NK-92 (cell line): ENCODE measurements around the gene MED23.
"Not testable (repeated sequence)": the region's sequence is repeated elsewhere in the genome, so short reads cannot be mapped to it uniquely, and the experiment has no call there.

Experiments
- DNase-seq: peaks from one replicate; lab custom pipeline; 2025; ENCODE audit not compliant: unreplicated experiment; lab: John Stamatoyannopoulos, UW

The MED23 gene

GRCh38 chr6:131575834-131576478, 52.1 kb downstream of the MED23 start:
- no peak for DNase-seq

GRCh38 chr6:131574686-131575085, 53.4 kb downstream of the MED23 start:
- DNase-seq, result no peak

- DNase-seq, result no peak
These were observed 53.9 kb downstream of the MED23 start for GRCh38 chr6:131574133-131574532.

GRCh38 chr6:131572686-131573415, 55.2 kb downstream of the MED23 start, which contains the start of gene ARG1:
Gene ARG1, plus strand, starts transcription at chr6:131573226. Its CDS starts 57 bp downstream, at chr6:131573283.
- DNase-seq, result no peak

GRCh38 chr6:131568726-131569125, 59.3 kb downstream of the MED23 start:
- no peak for DNase-seq

DNA sequence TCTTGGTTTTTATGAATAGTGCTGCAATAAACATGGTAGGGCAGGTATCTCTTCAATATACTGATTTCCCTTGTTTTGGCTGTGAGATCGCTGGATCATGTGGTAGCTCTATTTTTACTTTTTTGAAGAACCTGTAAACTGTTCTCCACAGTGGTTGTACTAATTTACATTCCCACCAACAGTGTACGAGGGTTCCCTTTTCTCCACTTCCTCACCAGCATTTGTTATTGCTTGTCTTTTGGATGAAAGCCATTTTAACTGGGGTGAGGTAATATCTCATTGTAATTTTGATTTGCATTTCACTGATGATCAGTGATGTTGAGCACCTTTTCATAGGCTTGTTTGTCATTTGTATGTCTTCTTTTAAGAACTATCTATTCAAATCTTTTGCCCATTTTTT, 63.0 kb downstream of the MED23 start:
- no peak for DNase-seq

- no peak for DNase-seq
These were observed 65.9 kb downstream of the MED23 start for GRCh38 chr6:131561925-131562707.

DNA sequence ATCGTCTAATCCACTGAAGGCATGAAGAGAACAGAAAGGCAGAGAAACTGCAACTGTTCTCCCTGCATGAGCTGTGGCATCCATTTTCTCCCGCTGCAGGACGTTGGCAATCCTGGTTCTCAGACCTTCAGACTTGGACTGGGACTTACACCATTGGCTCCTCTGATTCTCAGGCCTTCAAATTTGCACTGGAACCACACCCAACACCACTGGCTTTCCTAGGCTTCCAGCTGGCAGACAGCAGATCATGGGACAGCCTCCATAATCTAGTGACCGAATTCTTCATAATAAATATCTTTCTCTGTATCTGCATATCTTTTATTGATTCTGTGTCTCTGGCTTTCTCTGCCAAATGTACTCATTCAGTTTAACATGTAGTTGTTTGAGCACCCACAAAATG, 69.1 kb downstream of the MED23 start:
- no peak for DNase-seq

- no peak for DNase-seq
These were observed 72.0 kb downstream of the MED23 start for GRCh38 chr6:131555992-131556391.

DNA sequence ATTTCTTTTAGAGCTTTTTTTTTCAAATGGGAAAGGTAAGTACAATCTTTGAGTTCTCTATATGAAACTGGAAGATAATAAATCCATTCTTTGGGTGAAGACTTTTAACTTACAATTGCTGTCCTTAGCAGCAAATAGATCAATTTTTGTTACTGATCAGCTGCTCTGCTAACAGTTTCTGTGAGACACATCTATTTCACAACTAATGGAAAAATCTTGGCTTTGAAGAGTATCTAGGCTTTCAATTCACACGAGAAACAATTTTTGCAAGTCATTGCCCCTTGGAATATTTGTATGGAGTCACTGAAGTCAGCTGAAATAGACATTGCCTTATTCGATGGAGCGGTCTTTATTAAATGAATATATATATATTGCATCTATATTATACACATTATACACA, 75.5 kb downstream of the MED23 start:
- DNase-seq, result no peak

DNA sequence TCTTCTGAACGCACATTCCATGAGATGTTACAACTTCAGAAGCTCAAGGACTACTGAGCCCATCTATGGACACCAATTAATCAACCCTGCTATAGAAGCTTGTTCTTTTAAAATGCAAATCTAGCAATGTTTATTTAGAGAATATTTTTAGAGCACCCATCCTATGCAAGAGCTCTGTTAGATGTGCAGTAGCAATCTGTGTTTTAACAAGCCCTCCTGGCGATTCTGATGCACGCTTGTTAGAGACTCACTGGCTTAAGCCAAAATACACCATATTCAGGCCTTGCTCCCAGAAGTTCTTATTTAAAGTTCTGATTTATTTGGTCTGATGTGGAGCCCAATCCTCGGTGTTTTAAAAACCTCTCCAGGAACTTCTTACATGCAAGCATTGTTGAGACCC, 76.1 kb downstream of the MED23 start:
- DNase-seq, result no peak

- DNase-seq, result no peak
These were observed 78.2 kb downstream of the MED23 start for GRCh38 chr6:131549811-131550210.

- no peak for DNase-seq
These were observed 79.6 kb downstream of the MED23 start for GRCh38 chr6:131548441-131548840.

- DNase-seq, result no peak
These were observed 80.6 kb downstream of the MED23 start for GRCh38 chr6:131547488-131547887.

DNA sequence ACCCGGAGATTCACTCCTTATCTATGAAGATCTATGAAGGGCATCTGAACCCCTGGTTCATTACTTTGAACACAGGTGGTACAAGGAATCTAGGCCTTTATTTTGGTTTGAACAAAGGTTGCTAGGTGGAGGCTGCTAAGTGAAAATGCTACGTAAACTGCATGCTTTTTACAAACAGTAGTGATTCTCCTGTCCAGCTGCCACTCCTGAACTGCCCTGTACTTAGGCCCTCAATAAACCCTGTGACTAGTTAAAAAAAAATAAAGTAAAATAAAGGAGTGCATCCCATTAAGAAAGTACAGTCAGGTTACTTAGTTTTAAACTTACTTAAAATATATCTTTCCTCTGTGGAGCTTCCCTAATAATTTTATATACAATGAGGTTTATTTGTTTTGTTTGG, 82.7 kb downstream of the MED23 start:
- DNase-seq, result no peak

GRCh38 chr6:131538615-131539014, 89.4 kb downstream of the MED23 start:
- not testable (repeated sequence) for DNase-seq

DNA sequence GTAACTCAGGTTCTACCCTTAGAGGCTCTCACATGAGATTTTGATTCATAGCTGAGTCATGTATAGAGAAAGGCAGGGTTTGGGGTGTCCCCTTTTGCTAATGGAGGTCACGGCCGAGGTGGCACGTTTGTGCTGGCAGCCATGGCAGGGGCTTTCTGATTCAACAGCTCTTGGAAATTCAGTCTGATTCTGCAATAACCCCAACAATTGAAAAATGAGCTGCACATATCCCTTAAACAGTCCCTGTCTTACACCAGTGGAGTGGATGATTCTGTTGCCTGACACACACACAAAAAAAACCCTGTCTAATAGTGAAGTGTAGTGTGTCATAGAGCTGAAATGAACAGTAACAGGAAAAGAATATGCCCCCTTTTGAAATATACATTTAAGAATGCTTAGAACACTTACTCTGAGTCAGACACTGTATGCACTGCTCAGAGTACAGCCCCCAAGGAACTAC, 95.4 kb downstream of the MED23 start:
- DNase-seq, result no peak

- not testable (repeated sequence) for DNase-seq
These were observed 96.4 kb downstream of the MED23 start for GRCh38 chr6:131531681-131532080.

DNA sequence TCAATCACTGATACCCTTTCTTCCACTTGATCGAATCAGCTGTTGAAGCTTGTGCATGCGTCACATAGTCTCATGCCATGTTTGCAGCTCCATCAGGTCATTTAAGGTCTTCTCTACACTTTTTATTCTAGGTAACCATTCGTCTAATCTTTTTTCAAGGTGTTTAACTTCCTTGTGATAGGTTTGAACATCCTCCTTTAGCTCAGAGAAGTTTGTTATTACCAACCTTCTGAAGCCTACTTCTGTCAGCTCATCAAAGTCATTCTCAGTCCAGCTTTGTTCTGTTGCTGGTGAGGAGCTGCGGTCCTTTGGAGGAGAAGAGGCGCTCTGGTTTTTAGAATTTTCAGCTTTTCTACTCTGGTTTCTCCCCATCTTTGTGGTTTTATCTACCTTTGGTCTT, 97.1 kb downstream of the MED23 start:
- not testable (repeated sequence) for DNase-seq

DNA sequence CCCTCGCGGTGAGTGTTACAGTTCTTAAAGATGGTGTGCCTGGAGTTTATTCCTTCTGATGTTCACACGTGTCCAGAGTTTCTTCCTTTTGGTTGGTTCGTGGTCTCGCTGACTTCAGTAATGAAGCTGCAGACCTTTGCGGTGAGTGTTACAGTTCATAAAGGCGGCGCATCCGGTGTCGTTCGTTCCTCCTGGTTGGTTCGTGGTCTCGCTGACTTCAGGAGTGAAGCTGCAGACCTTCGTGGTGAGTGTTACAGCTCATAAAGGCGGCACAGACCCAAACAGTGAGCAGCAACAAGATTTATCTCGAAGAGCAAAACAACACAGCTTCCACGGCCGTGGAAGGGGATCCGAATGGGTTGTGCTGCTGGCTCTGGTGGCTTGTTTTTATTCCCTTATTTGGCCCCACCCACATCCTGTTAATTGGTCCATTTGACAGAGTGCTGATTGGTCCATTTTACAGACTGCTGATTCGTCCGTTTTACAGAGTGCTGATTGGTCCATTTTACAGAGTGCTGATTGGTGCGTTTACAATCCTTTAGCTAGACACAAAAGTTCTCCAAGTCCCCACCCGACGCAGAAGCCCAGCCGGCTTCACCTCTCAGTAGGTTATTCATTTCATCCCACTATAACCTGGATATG, 103.2 kb downstream of the MED23 start:
- DNase-seq, result no peak

DNA sequence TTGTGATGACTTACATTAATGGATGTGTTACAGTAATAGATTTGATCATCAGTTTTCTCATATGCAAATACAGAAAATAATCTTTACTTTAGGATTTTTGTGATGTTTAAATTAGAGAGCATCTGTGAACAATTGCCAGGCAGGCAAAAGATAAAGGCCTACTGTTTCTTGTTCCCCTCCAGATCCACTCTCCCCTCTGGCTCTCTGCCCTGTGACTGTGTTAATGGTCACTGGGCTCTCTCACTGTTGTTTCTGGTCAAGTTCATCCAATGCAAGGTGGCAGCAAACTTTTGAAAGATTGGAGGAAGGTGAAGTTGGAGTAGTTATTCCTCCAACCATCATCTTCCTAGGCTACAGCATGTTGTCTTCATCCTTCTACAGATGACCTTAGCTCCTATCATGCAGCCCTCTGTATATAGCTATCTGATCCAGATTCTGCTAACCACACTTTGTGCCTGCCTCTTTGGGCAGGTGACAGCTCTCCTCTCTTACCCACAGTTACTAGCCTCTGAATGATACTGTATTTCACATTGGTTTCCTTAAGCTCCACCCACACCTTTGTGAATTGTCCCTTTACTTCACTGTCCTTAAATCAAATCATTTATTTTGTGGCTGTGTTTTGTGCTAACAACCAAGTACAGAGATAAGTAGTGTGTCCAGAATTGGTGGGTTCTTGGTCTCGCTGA, 103.9 kb downstream of the MED23 start:
- no peak for DNase-seq
